ENCODE data around the gene TIMM22.

DNA sequence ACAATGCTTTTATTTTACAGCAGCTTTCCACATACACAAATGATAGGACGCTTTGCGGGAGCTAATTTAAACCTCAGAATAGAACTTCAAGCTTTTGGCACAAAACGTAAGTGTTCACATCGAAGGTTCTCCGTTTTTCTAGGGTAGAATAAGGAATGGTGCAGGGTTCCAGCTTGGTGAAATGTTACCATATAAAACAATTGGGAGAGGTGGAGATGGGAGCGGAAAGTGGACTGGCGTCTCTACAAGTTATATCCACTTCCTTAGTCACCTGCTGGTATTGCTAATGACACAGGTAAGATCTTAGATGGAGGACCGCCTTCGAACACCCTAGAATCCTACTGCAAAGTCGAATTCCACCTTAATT lies 15.7 kb upstream of the TIMM22 start:
- no peak for TF ChIP-seq POLR2A (IDR thresholded peaks at IDR 0.05; ENCODE audit: low read length)
- no peak for TF ChIP-seq GATA1 (IDR thresholded peaks at IDR 0.05; ENCODE audit: low read depth, low read length)

All from erythroblast (primary cell).